ENCODE results near the gene LBH. TPM values are rescaled to one million over a fixed set of nuclear protein-coding genes. Genes with fewer than 3 reads are reported as not detected.

Gene LBH
- total and polyA plus RNA-seq, 2 donors (not counting 3 experiments of a cell fraction or from before 2014, with no cell fraction given) = 5.3 to 5.5 TPM

DNA sequence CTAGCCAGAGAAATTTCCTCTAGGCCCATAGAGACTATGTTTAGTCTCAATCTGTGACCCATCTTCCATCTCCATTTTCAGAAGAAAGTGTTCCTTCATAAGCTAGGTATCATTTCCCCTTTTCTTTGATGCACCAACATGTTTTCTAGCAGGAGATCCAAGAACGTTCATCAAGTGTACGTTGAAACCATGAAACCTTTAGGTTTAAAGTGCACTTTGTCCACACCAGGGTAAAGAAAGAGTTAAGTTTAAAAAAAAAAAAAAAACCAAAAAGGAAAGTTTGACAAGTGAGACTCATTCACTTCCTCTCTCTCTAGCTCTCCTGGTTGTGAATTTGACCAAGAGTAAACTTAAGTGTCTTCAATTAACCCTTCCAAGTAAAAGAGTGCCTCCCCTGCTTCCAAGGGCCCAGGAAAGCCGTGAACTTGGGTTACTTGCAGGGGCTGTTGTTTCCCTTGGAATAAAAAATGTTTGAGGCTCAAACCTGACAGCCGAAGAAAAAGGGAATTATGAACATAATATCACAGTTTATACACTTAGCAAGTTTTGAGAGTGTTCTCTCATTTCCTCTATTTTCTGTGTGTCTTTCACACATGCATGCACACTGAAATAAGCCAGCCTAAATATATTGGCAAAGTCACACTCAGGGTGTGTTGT lies 56.7 kb downstream of the LBH start:
- Histone ChIP-seq H3K9ac (replicated peaks; ENCODE audit: extremely low read depth, insufficient read depth, low read length) (no peak overlapping the region), H3K36me3 (ENCODE audit: control insufficient read depth in 2 of 2, extremely low read depth in 1 of 2, insufficient read depth in 2 of 2, low read length in 2 of 2) (no peaks in the 10 kb centered on the region), H3K4me2 (ENCODE audit: insufficient read depth, low read length) (no peak overlapping the region), H3K79me2 (ENCODE audit: control insufficient read depth, insufficient read depth, low read length) (no peaks in the 10 kb centered on the region), H3K9me3 (replicated peaks; ENCODE audit: control insufficient read depth, insufficient read depth, low read length) (no peaks in the 10 kb centered on the region), H3K27ac (ENCODE audit: insufficient read depth, low read depth, low read length) (no peak overlapping the region), H3K4me3 (replicated peaks in 1 of 3; ENCODE audit: insufficient read depth in 1 of 3, low read depth in 1 of 3, low read length in 3 of 3) (no peak overlapping the region), H3K4me1 (ENCODE audit: control insufficient read depth, extremely low read depth, insufficient read depth, low read length) (no peaks in the 10 kb centered on the region), H3K27me3 (ENCODE audit: control insufficient read depth in 2 of 2, insufficient read depth in 2 of 2, low read length in 2 of 2) (no peaks in the 10 kb centered on the region), H2AFZ (ENCODE audit: low read depth, low read length) (no peak overlapping the region), H4K20me1 (replicated peaks; ENCODE audit: control insufficient read depth, extremely low read depth, insufficient read depth, low read length) (no peaks in the 10 kb centered on the region), H3K9me1 (replicated peaks; ENCODE audit: control insufficient read depth, extremely low read depth, insufficient read depth, low read length) (no peaks in the 10 kb centered on the region)
- ChIA-PET POLR2A (no interaction called here), CTCF (interaction anchor here (0.5 kb wide), 1 partner anchor 426 kb away, joined by 4 read pairs; no protein-coding TSS in a partner anchor)
- intact Hi-C loops (cut with micrococcal nuclease) = no loop called here
- no TSS peak for BruUV-seq (replicated peaks)
- TF ChIP-seq POLR2AphosphoS5 (IDR thresholded peaks at IDR 0.05; ENCODE audit: insufficient read depth, low read depth, low read length) (no peak), GATA2 (IDR thresholded peaks at IDR 0.05; ENCODE audit: insufficient read depth, insufficient read length, low read depth, low read length) (no peak), MYC (IDR thresholded peaks at IDR 0.05; ENCODE audit: low read depth, low read length) (no peak), JUN (IDR thresholded peaks at IDR 0.05; ENCODE audit: borderline replicate concordance, insufficient read depth, insufficient read length, low read depth) (no peak), EZH2 (IDR thresholded peaks at IDR 0.05; ENCODE audit: borderline replicate concordance, low read depth, low read length, severe bottlenecking) (no peak), FOS (IDR thresholded peaks at IDR 0.05; ENCODE audit: borderline replicate concordance, insufficient read depth, low read length) (no peak), POLR2A (IDR thresholded peaks at IDR 0.05; ENCODE audit: low read depth, low read length) (no peak)
- TF ChIP-seq, protein P1, sequence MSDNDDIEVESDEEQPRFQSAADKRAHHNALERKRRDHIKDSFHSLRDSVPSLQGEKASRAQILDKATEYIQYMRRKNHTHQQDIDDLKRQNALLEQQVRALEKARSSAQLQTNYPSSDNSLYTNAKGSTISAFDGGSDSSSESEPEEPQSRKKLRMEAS (IDR thresholded peaks at IDR 0.05; ENCODE audit: insufficient read depth, insufficient read length) = no peak
- TF ChIP-seq, protein P2, sequence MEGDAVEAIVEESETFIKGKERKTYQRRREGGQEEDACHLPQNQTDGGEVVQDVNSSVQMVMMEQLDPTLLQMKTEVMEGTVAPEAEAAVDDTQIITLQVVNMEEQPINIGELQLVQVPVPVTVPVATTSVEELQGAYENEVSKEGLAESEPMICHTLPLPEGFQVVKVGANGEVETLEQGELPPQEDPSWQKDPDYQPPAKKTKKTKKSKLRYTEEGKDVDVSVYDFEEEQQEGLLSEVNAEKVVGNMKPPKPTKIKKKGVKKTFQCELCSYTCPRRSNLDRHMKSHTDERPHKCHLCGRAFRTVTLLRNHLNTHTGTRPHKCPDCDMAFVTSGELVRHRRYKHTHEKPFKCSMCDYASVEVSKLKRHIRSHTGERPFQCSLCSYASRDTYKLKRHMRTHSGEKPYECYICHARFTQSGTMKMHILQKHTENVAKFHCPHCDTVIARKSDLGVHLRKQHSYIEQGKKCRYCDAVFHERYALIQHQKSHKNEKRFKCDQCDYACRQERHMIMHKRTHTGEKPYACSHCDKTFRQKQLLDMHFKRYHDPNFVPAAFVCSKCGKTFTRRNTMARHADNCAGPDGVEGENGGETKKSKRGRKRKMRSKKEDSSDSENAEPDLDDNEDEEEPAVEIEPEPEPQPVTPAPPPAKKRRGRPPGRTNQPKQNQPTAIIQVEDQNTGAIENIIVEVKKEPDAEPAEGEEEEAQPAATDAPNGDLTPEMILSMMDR (IDR thresholded peaks at IDR 0.05; ENCODE audit: extremely low read depth in 1 of 2, insufficient read depth in 1 of 2, low read depth in 1 of 2, low read length in 2 of 2) = no peak
- DNase-seq (ENCODE audit: low read depth, low spot score) = no peak
- FAIRE-seq = no peak
- dilution Hi-C loops (cut with MboI; ENCODE audit: extremely low pct_ligation_motif_present, low sequenced_read_pairs) = no loop called here

Measured in endothelial cell of umbilical vein (primary cell).